Fibroblast of skin of left biceps (primary cell): ENCODE measurements around the gene DLST.
A peak's percentile ranks its signal among the peaks of the same experiment; 100 is the strongest.

Source experiments
- DNase-seq, 2 experiments: peaks; one replicate each; pipeline ENCODE4 v3.0.0-alpha.2; 2013; ENCODE audit warnings: low read depth in 2 of 2

Gene DLST

GRCh38 chr14:74860899-74861733 lies 20.6 kb upstream of the DLST start:
- peak; percentile 64 to 68 for DNase-seq

- DNase-seq: no peak
These were observed 20.0 kb upstream of the DLST start for GRCh38 chr14:74861734-74862090.

- no peak for DNase-seq
These were observed 18.4 kb upstream of the DLST start for GRCh38 chr14:74863274-74863673.

GRCh38 chr14:74864198-74864597 lies 17.5 kb upstream of the DLST start:
- DNase-seq: no peak

- no peak for DNase-seq
These were observed 16.6 kb upstream of the DLST start for GRCh38 chr14:74865156-74865555.

- DNase-seq: no peak
These were observed 14.9 kb upstream of the DLST start for GRCh38 chr14:74866708-74867389.

- no peak for DNase-seq
These were observed 14.0 kb upstream of the DLST start for GRCh38 chr14:74867673-74868072.

GRCh38 chr14:74868739-74869138 lies 13.0 kb upstream of the DLST start:
- DNase-seq: no peak

GRCh38 chr14:74871819-74872218 lies 9.9 kb upstream of the DLST start:
- no peak for DNase-seq

GRCh38 chr14:74875204-74875603 lies 6.5 kb upstream of the DLST start:
- DNase-seq: no peak

- DNase-seq: no peak
These were observed 5.5 kb upstream of the DLST start, which contains the start of gene PROX2 for GRCh38 chr14:74875941-74876913. PROX2 (minus strand) TSS chr14:74876145; CDS start chr14:74863834, 12,311 bp downstream.

GRCh38 chr14:74879427-74880182 lies 2.1 kb upstream of the DLST start:
- DNase-seq: no peak

- DNase-seq: no peak
These were observed 596 bp downstream of the DLST start for GRCh38 chr14:74882103-74882920.

GRCh38 chr14:74886001-74886400 lies 4.3 kb downstream of the DLST start:
- peak; percentile 92 to 93 for DNase-seq

- no peak for DNase-seq
These were observed 6.7 kb downstream of the DLST start for GRCh38 chr14:74888164-74889158.

- DNase-seq: no peak
These were observed 8.5 kb downstream of the DLST start for GRCh38 chr14:74890262-74890661.

- DNase-seq: no peak
These were observed 10.2 kb downstream of the DLST start for GRCh38 chr14:74891870-74892269.

GRCh38 chr14:74892745-74893144 lies 11.0 kb downstream of the DLST start:
- DNase-seq: no peak

GRCh38 chr14:74893614-74894091 lies 11.9 kb downstream of the DLST start:
- no peak for DNase-seq
